GM18873 (cell line): ENCODE data around the gene FGFR1OP2.
"Not testable (repeated sequence)": the region's sequence is repeated elsewhere in the genome, so short reads cannot be mapped to it uniquely, and the experiment has no call there.

ENCODE experiments used
- ATAC-seq: cut with Tn5 transposase; IDR thresholded peaks from one replicate; pipeline ENCODE4 v1.9.1; 2021; ENCODE audit warnings: mild to moderate bottlenecking, moderate library complexity, moderate number of reproducible peaks; ENCODE audit not compliant: unreplicated experiment, low FRiP score

Gene FGFR1OP2

GRCh38 chr12:26937863-26938700, at the start of gene FGFR1OP2, which contains the start of gene INTS13:
TSS of gene FGFR1OP2 (plus strand) at chr12:26938470. CDS start at chr12:26954159, 15,689 bp downstream.
TSS of gene INTS13 (minus strand) at chr12:26937981. CDS start at chr12:26936803, 1,178 bp downstream.
- ATAC-seq, result peak; percentile 73

GRCh38 chr12:26890784-26891183, 47.5 kb upstream of the FGFR1OP2 start:
- no peak for ATAC-seq

DNA sequence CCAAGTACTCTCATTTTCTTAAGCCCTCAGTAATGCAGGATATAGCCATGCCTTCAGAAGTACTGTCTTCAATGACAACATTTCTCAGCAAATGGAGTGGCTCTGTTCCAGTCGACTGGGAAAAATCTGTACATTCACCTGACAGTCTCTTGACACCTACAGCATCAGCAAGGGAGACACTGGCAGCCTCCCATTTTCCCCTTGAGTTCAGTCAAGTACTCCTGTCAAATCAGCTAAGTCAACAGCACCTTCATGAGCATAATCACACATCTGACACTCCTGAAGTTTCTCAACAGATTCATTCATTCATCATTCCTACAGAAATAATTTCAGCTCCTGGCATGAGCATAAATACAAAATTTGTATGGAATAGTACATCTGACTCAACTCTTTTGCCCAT, 46.6 kb upstream of the FGFR1OP2 start:
- ATAC-seq, result no peak

DNA sequence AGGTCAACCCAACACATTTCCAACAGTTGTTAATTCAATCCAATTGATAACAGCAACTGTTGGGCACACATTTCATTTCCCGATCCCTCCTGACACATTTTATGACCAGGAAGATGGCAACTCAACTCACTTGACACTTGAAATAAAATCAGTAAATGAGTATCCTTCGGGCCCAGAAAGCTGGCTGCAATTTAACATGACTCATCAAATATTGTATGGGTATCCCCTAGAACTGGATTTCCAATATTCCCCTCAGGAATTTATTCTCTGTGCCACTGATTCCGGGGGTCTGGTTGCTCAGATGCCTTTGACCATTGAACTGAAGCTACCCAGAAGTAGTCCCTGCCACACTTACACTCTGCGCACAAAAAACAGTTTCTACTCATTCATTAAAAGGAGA, 42.6 kb upstream of the FGFR1OP2 start:
- ATAC-seq, result no peak

GRCh38 chr12:26896913-26897312, 41.4 kb upstream of the FGFR1OP2 start:
- no peak for ATAC-seq

GRCh38 chr12:26903396-26903795, 34.9 kb upstream of the FGFR1OP2 start:
- ATAC-seq, result not testable (repeated sequence)

DNA sequence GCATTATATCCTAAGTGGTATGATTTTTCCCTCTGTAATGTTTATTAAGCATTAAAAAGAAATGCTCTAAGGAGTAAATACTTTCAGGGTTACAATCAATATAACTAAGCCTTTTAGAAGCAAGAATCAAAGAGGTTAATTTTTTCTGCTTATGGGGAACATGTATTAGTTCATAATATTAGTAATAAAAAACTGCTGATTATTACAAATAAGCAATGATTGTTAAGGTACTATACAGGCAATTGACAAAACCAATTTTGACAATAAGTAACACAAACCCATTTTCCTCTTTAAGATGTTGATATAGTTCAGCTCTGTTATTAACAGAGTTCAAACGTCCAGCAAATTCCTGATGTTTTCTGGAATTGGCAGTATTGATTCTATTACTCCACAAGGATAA, 32.2 kb upstream of the FGFR1OP2 start:
- no peak for ATAC-seq

GRCh38 chr12:26906704-26907103, 31.6 kb upstream of the FGFR1OP2 start:
- ATAC-seq, result no peak

DNA sequence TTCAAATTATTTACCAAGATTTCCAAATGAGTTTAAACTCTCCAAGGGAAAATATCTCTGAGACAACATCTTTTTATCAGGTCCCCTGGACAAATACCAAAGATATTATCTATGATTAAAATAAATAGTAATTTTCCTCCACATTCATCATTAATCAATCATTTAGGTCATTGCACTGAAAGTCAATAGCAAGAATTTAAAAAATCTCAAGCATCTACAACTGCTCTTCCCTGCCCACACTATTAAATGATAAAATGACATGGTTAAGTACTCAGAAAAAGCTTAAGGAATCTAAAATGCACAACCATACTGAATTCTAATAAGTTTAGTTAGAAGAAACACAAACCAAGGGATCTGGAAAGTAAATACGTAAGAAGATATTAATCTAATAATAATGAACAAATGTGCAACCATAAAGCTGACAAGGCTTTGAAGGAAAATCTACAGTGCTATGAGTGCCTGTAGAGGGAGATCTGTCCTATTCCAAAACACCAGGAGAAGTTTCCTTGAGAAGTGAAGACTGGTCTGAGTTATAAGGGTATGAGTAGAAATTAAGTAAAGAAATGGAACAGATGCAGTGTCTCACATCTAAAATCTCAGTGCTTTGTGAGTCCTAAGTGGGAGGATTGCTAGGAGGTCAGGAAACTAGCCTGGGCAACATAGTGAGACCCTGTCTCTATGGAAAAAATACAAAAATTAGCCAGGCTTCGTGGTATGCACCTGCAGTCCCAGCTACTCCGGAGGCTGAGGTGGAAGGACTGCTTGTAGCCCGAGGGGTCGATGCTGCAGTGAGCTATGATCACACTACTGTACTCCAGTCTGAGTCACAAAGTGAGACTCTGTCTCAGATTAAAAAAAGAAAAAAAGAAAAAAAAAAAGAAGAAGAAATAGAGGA, 19.7 kb upstream of the FGFR1OP2 start:
- no peak for ATAC-seq

- ATAC-seq, result no peak
Measured at GRCh38 chr12:26919216-26919555, 19.1 kb upstream of the FGFR1OP2 start.

- ATAC-seq, result no peak
Measured at GRCh38 chr12:26921886-26922285, 16.4 kb upstream of the FGFR1OP2 start.

DNA sequence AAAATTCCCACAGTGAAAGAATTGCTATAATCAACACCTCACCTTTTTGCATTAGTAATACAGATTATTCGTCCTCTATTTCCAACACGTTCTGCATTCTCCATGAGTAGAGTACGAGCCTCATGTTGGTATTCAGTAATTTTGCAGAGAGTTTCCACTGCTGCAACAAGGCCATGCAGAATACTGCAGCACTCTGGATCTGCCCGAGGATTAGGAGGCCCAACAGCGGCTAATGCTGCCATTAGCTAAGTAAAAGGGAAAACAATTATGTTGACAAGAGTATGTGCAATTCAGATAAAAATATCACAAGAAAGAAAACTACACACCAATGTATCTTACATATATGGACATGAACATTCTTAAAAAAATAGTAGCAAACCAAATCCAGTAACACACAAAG, 9.6 kb upstream of the FGFR1OP2 start:
- ATAC-seq, result no peak

DNA sequence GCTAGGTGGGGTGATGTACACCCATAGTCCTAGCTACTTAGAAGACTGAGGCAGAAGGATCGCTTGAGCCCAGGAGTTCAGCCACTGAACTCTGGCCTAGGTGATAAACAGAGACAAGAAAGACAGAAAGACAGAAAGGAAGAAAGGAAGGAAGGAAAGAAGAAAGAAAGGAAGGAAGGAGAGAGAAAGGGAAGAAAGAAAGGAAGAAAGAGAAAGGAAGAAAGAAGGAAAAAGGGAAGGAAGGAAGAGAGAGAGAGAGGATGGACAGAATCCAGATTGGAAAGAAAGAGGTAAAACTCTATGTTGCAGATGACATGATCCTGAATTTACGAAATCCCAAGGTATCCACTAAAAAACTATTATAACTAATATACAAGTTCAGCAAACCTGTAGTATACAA, 8.7 kb upstream of the FGFR1OP2 start:
- no peak for ATAC-seq

DNA sequence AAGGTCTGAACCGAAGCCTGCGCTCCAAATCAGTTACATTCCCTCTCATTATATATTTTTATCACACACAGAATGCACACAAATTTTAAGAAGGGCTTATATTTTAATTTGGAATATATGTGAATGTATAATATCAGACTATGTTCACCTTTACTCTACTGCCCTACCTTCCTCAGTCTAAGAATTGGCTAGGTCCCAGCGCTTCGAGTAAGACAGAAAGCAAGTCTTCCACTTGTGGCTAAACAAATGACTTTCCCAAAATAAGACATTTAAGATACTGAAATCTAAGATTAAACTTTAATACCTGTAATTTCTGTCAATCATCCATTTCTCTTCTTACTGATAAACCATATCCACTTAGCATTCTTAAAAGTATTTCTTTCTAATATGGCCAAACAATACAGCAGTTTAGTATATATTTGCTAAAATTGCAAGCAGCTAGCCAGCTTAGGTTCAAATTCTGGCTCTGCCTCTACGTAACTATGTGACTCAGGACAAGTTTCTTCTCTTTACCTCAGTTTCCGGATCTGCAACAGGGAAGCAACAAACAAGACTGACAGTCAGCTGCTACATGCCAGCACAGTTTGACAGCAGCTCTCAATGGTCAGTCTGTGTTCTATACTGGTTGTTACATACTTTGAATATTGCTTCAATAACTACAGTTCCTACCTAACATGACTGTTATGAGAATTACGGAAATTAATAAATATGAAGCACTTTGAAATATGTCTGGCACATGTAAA, 2.5 kb upstream of the FGFR1OP2 start:
- ATAC-seq, result no peak

- ATAC-seq, result no peak
Measured at GRCh38 chr12:26936559-26937442, 1.5 kb upstream of the FGFR1OP2 start.

DNA sequence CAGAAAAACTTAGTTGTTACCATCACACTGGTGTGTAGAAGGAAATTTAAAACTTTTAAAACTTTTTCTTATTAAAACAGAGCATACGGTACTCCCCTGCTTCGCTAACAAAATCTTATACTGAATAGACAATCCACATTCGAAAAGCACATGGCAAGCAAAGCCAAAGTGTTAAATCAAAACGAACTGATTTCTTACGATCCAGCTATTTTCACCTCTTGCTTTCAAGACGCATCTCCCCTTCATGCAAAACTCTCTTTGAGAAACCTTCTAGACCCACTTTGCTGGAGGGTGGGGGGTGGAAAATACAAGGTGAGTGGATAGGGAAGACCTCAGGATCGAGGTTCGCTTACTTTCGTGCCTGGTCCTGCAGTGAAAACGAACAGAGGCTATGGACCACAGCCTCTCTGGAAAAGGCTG, 817 bp upstream of the FGFR1OP2 start:
- no peak for ATAC-seq

DNA sequence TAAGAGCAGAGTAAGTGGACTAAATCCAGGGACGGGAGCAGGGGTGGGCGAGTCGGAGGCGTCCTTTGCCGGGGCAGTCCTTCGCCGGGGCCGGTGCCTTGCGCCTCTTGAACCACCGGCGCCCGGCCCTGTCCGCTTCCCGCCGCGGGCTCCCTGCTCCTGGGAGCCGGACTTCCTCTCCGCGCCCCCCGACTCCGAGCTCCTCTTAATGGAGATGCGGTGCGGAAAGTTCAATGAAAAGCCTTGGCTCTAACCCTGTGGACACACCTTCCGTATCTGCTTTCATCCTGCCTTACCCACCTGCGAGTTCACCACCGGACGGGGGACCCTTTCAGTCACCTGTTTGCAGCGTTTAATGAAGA, 412 bp downstream of the FGFR1OP2 start:
- ATAC-seq, result no peak

DNA sequence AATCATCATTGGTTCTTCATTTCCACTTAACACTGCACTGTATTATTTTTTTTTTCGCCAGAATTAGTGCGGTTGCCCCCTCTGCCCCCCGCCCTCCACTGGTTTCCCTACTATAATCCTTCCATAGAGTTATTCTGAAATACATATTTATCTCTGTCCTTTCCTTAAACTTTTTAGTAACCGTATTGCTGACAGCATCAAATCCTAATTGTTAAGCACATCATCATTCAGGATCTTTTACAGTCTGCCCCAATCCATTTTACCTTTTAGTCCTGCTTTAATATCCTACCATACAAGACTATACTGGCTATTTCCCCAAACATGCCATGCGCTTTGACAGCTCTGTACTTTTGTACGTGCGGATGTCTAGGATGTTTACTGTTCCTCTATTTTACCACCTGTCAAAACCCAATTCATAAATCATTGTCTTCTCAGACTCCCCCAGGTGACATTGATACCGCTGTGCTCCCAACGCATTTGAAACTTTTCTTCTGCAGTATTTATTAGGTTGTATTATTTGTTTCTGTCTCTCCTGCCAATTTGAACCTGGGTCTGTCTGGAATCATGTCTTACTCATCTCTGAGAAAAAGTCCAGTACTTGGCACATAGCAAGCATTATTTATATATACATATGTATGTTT, 1.0 kb downstream of the FGFR1OP2 start:
- ATAC-seq, result no peak

DNA sequence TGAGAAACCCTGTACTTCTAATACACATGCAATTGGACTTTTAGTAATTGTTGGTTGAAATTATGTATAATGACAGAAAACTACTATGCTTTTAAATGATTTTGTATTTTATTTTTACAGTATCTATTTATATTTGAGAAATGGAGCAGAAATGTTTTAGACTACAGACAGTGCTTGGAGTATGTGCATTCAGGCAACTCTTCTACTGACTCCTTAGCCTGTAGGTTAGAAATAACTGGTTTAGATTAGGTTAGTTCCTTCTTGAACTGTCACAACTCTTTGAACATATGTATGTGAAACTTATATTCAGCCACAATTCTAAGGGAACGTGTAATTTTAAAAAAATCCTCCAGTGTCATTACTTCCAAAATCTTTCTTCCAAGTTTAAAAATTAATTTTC, 1.7 kb downstream of the FGFR1OP2 start:
- no peak for ATAC-seq
